Osteocyte (in vitro differentiated cells): ENCODE data around the gene SLC7A1. TPM values are rescaled to one million over a fixed set of nuclear protein-coding genes. Genes with fewer than 3 reads are reported as not detected.

Experiments
- DNase-seq: peaks from one replicate; pipeline ENCODE4 v3.0.0; 2021; ENCODE audit warnings: mixed read lengths; ENCODE audit not compliant: unreplicated experiment; ENCODE audit errors: extremely low spot score
- H3K27ac Mint-ChIP-seq: one replicate; pipeline ENCODE4 v1.8.0; 2021; ENCODE audit warnings: mild to moderate bottlenecking, mixed read lengths; ENCODE audit not compliant: unreplicated experiment
- H3K27me3 Mint-ChIP-seq: one replicate; pipeline ENCODE4 v1.8.0; 2021; ENCODE audit warnings: mixed read lengths; ENCODE audit not compliant: unreplicated experiment
- H3K36me3 Mint-ChIP-seq: one replicate; pipeline ENCODE4 v1.8.0; 2021; ENCODE audit warnings: mixed read lengths; ENCODE audit not compliant: unreplicated experiment
- H3K4me1 Mint-ChIP-seq: one replicate; pipeline ENCODE4 v1.8.0; 2021; ENCODE audit warnings: mixed read lengths; ENCODE audit not compliant: unreplicated experiment
- H3K4me3 Mint-ChIP-seq: one replicate; pipeline ENCODE4 v1.8.0; 2021; ENCODE audit warnings: mild to moderate bottlenecking, moderate library complexity, mixed read lengths; ENCODE audit not compliant: unreplicated experiment
- H3K9me3 Mint-ChIP-seq: one replicate; pipeline ENCODE4 v1.8.0; 2021; ENCODE audit warnings: mixed read lengths; ENCODE audit not compliant: unreplicated experiment
- CTCF ChIP-seq: fragments of 200-600 bp; sonication (generic); IDR thresholded peaks from 2 replicates; pipeline ENCODE4 v1.5.0; 2021; ENCODE audit warnings: antibody characterized with exemption, mild to moderate bottlenecking, moderate library complexity
- total RNA-seq: library from RNA; stranded (reverse); gene quantifications from 2 replicates; pipeline ENCODE4 v1.2.1, GENCODE V29; 2021

The SLC7A1 gene
- total RNA-seq, 1 donor from 2014 or later, result 84.0 TPM

GRCh38 chr13:29502391-29503008, 93.0 kb downstream of the SLC7A1 start:
- no peak overlapping the region for H3K27ac Mint-ChIP-seq
- no peaks in the 10 kb centered on the region for H3K36me3 Mint-ChIP-seq
- H3K4me1 Mint-ChIP-seq, result peaks cover 14% of the 10 kb centered on the region
- H3K27me3 Mint-ChIP-seq, result peaks cover 5% of the 10 kb centered on the region
- no peak for TF ChIP-seq CTCF
- no peak for DNase-seq
- H3K4me3 Mint-ChIP-seq, result no peak overlapping the region
- no peaks in the 10 kb centered on the region for H3K9me3 Mint-ChIP-seq

DNA sequence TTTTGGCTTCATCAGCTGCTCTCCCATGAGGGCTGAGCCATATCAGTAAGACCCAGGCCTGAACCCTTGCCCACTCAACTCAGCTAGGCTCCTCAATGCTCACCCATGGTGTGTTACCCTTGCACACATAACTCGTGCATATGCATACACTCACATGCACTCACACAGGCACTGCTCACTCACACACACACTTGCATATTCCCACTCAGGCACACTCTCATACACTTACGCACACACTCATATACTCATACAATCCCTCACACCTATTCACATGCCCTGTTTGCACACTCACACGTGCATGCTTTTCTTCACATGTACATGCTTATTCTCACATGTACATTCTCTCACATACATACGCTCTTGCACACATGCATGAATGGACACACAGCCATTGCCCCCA, 93.8 kb downstream of the SLC7A1 start:
- Mint-ChIP-seq H3K36me3 (no peaks in the 10 kb centered on the region), H3K4me3 (no peak overlapping the region), H3K4me1 (peaks cover 23% of the 10 kb centered on the region), H3K27ac (no peak overlapping the region), H3K9me3 (no peaks in the 10 kb centered on the region), H3K27me3 (peaks cover 5% of the 10 kb centered on the region)
- DNase-seq, result no peak
- TF ChIP-seq CTCF, result no peak

DNA sequence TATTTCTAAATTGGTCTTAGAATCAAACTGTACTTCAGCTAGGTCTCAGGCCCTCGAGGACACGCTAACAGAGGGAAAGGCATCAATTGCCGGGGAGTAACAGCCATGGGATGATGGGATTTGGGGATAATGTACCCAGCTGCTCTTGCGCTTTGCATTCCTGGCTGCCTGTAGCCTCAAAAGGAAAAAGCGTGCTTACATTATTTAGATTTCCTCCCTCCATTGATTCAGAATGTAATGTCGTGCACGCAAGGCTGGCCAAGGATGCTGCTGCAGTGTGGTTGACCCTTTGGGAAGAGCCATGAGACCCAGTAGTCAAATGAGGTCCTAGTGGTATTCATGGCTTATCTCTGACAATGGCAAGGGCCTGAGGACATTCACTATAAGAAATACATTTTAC, 95.1 kb downstream of the SLC7A1 start:
- no peak for DNase-seq
- H3K9me3 Mint-ChIP-seq, result no peaks in the 10 kb centered on the region
- H3K27ac Mint-ChIP-seq, result no peak overlapping the region
- no peak overlapping the region for H3K4me3 Mint-ChIP-seq
- no peak for TF ChIP-seq CTCF
- peaks cover 32% of the 10 kb centered on the region for H3K4me1 Mint-ChIP-seq
- H3K36me3 Mint-ChIP-seq, result no peaks in the 10 kb centered on the region
- peaks cover 5% of the 10 kb centered on the region for H3K27me3 Mint-ChIP-seq

DNA sequence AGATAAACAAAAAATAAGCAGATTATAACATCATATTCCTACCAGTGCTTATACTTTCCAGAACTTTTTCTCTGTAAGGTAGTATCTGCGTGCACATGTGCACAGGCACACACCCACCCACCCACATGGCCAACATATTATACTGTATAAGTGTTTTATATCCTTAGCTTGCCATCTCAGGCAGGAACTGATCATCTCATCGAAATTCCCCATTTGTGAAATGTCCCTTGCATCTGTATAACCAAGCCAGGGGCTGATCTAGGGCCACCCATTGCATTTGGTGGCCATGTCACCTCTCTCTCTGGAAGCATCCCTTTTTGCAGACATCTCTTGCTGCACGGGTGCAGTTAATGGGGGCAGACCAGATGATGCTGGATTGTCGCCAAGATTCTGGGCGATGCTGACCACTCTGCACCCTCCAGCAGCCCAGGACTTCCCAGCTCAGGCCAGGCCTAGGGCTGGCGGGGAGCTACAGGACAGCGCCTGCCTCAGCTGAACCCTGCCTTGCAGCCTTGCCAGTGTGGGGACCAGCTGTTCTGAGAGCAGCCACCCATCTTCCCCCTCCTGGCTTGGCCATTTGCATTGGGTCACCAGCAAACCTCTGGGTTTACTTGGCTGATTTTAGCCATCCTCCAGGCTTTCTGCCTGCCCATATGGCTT, 95.9 kb downstream of the SLC7A1 start:
- no peak for DNase-seq
- Mint-ChIP-seq H3K36me3 (no peaks in the 10 kb centered on the region), H3K9me3 (no peaks in the 10 kb centered on the region), H3K27me3 (peaks cover 5% of the 10 kb centered on the region), H3K4me3 (no peak overlapping the region), H3K27ac (no peak overlapping the region), H3K4me1 (peaks cover 32% of the 10 kb centered on the region)
- no peak for TF ChIP-seq CTCF

DNA sequence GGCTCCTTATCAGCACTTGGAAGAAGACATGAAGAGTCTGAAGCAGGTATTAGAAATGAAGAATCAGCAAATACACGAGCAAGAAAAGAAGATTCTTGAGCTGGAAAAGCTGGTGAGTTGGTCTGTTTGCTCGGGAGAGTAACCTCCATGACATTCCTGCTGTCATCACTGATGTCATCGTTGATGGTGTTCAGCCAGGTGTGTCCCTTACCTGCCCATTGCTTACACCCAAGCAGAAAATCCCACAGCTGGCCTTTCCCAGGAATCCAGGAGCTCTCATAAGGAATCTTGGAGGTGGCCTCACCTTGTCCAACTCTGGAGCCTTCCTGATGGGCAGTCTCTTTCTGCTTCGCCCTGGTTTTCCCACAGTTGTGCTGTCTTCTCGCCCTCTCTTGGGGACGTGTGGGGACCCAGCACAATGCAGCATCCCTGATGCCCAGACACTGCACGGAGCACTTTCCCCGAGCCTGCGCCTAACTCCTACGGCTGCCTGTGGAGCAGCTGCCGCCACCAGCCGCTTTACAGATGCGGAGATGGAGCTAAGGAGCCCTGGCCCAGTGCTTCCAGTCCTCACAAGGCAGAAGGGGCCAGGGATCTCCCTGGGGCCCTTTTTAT, 97.0 kb downstream of the SLC7A1 start:
- H3K36me3 Mint-ChIP-seq, result no peaks in the 10 kb centered on the region
- no peaks in the 10 kb centered on the region for H3K9me3 Mint-ChIP-seq
- H3K4me1 Mint-ChIP-seq, result peaks cover 31% of the 10 kb centered on the region
- TF ChIP-seq CTCF, result no peak
- no peak for DNase-seq
- no peak overlapping the region for H3K27ac Mint-ChIP-seq
- no peak overlapping the region for H3K4me3 Mint-ChIP-seq
- H3K27me3 Mint-ChIP-seq, result peaks cover 2% of the 10 kb centered on the region
